DMS 273 treated with DMSO at 0.1 percent for 48 hours (cell line): ENCODE measurements around the gene CDC5L.

Experiments
- DNase-seq: peaks from one replicate; lab custom pipeline; 2025; lab: John Stamatoyannopoulos, UW

CDC5L gene

DNA sequence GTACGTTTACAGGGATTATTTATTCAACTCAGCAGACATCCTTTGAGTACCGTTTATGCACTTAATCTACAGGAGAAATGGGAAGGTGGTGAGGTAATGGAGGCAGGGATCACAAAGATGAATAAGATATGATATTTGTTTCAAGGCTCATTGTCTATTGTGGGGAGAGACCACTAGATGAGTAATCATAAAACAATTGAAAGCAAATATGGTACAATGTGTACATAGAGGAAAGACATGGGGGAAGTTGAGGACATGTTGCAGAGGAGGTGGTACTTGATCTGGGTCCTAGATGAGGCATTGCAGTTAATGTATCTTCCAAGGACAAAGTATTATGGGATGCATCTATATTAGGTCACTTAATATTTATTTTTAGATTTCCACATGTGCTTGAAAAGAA, 13.7 kb upstream of the CDC5L start:
- no peak for DNase-seq

DNA sequence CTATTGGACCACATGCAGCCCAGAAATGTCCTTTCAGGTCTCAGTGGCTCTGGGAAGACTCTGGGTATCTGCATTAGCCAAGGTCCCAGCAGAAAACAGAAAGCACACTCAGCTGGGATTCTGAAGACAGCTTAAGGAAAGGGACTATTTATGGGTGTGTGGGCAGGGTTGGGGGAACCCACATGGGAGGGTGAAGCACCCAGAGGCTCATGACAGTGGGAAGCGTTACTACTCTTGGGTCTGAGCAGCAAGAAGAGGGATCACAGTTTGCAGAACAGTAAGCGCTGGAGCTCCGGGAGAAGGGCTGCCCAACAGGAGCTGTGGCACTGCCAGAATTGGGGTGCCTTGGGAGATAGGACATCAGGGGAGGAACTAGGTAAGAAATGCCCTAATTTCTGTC, 12.4 kb upstream of the CDC5L start:
- no peak for DNase-seq

DNA sequence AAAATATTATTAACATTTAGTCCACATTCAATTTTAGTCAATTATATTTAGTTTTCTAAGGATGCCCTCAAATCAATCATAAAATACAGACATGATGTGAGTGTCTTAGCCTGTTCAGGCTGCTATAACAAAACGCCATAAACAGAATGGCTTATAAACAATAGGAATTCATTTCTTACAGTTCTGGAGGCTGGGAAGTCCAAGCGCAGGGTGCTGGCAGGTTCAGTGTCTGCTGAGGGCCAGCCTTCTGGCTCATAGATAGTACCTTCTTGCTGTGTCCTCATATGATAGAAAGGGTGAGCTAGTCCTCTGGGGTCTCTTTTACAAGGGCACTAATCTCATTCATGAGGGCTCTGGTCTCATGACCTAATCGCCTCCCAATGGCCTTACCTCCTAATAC, 10.0 kb upstream of the CDC5L start:
- DNase-seq = no peak

DNA sequence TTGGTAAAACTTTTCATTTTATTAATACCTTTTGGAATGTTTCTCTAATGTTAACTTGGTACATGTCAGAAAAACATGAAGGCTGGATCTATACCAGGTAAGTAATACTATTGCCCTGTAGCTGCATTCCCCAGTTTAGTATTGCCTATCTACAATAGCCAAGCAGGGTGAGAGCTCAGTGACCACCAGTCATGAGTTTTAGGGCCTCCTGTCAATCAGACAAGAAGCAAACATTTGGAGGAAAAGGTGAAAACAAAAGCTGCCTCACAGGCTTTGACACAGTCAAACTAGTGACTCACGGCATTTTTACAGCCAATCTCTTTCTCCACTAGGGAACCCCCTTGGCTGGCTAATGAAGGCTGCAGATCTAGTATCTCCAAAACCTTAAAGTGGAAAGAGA, 9.5 kb upstream of the CDC5L start:
- DNase-seq = no peak

DNA sequence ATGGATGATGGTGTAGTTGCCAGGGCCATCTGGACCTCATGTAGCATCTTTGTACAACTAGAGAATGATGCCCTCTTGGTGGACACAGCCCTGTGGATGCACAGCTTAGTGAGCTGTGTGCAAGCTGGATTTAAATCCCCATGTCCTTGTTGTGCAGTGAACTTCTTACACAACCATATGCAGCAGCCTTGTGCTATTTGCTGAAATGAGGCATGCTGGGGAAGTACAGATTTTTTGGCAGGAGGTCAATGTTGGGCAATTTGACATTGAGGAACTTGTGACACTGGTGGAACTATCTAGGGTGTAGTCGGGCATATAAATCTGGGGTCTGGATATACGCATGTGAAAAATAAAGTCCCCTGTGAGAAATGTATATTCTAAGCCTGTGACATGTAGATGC, 5.8 kb upstream of the CDC5L start:
- DNase-seq = no peak

DNA sequence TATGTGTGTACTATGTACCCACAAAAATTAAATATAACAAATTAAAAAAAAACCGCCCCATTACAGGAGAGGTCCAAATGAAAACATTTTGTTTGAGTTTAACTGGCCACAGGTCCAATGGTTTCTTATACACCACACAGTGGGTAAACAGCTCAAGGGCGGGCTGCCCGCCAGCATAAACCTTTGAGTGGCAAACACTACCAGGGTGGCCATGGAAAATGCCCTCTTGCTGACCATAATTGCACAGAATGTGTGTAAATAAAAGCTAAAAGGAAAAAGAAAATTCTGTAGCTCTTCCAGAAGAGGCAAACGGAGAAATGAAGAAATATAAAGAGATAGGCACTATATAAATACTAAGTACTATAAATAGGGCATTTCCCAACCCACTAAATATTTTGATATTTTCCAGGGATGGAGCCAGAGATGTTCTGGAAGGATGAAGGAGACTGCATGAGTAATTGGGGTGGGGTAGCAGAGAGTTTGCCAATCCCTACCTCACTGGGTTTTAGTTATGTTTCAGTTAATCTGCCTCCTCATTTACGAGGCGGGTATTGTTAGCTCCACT, 1.1 kb upstream of the CDC5L start:
- no peak for DNase-seq

DNA sequence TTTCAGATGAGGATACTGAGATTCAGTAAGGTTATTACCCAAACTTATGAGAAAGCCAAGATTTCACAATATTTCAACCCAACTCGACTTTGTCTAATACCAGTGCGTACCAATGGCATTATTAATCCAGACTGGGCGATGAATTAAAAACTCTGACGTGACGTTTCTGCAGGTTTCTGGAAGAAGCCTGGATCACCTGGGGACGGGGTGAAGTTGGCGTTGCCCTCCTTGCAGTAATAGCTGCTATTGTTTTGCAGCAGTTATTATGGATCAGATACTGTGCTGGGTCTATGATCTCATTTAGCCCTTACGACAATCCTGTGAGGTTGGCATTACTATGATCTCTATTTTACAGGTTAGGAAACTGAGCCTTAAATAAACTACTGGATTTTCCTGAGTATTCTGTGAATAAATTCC, 569 bp upstream of the CDC5L start:
- no peak for DNase-seq

DNA sequence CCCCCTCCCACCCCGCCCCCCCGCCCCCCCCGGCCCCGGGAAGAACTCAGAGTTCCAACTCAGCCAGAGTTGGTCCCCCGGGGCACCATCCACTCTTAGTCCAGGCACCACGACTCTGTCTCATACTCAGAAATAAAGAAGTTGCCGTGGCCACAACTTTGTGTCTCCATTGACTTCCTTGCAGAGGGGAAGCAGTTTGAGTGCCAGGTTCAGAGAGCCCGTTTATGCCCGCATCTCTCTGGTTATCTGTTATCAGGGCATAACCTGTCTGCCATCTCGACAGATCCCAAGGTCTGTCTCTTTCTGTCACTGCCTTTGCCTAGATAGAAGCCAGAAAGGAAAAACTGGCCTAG, 605 bp downstream of the CDC5L start:
- DNase-seq = no peak

DNA sequence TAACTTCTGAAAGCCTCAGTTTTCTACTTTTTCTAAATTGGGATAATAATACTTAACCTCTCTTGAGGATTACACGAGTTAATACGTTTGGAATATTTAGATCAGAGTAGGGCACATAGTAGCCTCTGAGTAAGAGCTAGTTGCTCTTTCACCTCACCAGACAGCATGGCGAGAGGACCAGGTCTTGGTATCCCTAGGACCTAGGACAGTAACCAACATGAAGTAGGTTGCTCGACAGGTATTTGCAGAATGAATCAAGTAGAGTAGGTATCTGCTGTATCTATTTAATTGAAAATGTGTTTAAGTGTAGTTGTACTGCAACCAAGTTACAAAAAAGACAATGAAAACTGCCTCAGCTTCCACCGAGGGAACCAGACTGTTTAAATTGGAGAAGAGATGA, 1.4 kb downstream of the CDC5L start:
- no peak for DNase-seq

DNA sequence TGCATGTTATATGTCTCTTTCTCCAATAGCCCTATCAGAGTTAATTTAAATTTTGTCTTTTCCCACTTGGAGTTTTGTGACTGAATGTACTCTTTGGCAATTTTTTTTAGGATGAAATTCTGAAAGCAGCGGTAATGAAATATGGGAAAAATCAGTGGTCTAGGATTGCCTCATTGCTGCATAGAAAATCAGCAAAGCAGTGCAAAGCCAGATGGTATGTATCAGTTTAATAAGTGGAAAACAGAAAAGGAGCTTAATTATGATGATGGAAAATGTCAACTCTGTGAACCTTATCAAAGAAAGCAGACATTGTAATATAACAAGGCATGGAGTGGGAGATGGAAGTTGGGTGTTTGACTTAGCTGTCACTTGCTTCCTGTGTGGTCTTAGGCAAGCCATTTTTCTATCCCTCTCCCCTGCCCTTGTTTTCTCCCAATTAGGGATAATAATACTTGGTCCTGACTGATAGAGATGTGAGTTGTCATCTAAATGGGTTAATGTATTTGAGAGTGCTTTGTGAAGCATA, 2.7 kb downstream of the CDC5L start:
- DNase-seq = no peak

DNA sequence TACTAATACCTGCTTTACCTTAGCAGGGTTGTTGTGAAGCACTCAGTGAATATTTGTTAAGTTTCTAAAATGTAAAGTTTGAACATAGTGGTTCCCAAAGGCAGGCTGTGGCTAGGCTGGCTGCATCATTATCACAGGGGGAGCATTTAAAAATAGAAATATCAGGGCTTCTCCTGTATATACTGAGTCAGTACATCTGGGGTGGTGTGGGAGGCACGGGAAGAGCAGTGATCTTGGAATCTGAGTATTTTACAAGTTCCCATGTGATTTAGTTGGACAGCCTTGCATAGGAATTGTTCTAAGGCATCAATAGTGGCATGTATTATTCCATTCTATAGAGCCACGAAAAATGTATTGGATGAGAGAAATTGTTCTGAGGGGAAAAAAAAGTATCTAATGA, 8.0 kb downstream of the CDC5L start:
- DNase-seq = no peak

DNA sequence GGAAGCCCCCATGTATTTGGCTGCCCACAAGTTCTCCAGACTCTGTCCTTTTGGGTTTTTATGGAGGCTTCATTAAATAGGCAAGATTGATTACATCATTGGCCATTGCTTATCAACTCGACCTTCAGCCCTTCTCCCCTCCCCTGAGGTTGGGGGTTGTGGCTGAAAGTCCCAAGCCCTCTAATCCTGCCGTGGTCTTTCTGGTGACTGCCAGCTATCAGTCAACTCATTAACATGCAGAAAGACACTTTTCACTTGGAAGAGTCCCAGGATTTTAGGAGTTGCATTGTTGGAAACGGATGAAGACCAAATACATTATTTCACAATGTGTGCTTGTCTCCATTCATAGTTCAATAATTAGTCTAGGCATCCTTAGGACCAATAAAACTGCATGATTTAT, 9.5 kb downstream of the CDC5L start:
- no peak for DNase-seq

DNA sequence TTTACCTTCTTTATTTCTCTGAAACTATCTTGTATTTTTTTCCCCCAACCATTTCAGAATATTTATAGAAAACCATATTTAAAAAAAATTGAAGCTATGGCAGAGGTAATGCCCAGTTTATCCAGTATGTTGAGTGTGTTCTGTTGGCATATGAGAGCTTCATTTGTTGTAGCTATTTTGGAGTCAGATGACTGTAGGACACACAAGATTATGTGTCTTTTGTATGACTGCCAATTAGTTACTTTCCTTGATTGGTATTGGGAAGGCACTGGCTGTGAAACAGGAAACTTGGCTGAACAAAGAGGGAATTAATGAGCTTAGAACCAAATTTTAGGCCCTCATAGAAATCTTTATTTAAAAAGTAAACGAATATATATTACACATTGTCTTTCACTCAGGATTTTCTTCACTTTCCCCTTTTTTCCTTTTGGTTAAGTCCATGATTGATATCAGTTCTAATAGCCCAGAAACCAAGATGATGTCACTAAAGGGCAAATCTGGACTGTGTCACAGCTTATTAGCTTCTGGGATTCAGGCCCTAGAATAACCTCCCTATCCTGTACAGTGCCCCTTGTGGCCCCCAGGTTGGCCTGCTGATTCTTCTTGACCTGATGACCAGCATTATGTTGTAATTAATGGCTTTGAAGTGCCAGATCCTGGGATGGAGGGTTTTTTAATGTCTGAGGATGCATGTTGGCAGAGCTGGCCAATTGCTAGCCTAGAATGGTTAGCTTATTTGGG, 10.1 kb downstream of the CDC5L start:
- DNase-seq = no peak

DNA sequence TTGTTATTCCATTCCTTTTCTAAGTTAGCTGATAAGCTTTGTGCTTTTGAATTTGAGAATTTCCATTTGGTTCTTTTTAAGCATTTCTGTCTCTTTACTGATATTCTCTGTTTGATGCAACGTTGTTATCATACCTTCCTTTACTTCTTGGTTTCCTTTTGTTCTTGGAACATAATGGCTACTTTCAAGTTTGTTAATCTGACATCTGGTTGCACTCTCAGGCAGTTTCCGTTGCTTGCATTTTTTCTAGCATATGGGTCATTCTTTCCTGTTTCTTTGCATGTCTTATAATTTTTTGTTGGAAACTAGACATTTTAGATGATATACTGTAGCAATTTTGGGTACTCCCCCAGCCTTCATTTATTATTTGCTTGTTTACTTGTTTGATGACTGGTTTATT, 12.5 kb downstream of the CDC5L start:
- no peak for DNase-seq

DNA sequence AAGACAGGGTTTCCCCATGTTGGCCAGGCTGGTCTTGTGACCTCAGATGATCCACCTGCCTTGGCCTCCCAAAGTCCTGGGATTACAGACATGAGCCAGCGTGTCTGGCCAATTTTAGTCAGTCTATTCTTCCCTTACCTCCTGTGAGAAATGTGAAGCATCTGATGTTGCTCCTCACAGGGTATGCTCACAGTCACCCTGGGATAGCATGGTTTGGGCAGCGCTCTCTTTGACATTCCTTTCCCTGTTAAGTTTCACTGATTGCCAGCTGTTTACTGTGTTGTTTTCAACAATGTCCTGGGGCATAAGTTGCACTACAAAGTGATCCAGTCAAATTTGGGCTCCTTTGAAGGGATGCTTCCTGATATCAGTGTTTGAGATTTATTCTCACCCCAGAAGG, 13.1 kb downstream of the CDC5L start:
- DNase-seq = no peak

DNA sequence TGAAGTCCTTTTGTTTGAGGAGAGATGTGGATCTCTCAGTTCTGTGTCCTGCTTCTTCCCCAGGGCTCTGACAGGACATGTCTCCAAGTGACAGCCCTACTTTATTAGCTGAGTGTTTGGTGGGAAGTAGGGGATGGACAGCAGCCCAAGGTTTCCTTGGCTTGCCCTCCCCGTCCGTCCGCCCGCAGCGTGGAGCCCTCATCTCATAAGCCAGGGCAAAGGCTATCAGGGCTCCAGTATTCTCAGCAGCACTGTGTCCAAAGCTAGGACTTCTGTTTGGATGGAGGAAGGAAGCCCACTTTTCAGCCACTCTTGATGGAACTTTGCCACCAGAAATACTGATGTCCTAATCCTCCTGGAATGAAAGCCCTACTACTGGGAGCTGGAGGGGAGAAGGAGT, 13.6 kb downstream of the CDC5L start:
- no peak for DNase-seq

DNA sequence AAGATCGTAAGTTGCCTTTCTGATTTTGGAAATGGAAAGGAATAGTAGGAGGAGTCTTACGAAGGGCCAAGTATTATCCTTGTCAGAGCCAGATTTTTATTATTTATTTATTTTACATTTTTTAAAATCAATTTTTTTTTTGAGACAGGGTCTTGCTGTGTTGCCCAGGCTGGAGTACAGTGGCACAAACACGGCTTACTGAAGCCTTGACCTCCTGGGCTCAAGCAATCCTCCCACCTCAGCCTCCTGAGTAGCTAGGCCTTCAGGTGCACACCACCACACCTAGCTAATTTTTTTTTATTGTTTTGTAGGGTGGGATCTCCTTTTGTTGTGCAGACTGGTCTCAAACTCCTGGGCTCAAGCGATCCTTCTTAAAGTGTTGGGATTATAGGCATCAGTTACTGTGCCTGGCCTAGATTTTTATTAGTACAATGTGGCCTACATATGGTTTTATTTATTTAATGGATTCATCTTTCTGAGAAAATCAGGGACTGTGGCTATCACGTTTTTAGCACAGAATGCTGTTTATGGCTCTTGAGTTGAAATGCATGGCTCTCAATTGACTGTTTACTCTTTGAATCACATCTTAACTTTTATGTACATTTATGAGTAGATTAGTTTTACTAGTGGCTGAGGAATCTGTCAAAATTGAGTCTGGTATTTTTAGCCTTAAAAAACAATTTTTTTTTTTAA, 16.7 kb downstream of the CDC5L start:
- no peak for DNase-seq

DNA sequence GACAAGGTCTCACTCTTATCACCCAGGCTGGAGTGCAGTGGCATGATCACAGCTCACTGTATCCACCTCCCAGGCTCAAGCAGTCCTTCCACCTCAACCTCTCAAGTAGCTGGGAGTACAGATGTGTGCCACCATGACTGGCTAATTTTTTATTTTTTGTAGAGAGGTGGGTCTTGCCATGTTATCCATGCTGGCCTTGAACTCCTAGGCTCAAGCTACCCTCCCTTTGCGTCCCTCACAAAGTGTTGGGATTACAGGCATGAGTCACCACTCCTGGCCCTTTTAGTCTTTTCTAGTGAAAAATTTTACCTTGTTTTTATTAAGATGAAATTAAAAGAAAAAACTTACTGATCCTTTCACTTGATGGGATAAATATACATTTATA, 17.2 kb downstream of the CDC5L start:
- no peak for DNase-seq

DNA sequence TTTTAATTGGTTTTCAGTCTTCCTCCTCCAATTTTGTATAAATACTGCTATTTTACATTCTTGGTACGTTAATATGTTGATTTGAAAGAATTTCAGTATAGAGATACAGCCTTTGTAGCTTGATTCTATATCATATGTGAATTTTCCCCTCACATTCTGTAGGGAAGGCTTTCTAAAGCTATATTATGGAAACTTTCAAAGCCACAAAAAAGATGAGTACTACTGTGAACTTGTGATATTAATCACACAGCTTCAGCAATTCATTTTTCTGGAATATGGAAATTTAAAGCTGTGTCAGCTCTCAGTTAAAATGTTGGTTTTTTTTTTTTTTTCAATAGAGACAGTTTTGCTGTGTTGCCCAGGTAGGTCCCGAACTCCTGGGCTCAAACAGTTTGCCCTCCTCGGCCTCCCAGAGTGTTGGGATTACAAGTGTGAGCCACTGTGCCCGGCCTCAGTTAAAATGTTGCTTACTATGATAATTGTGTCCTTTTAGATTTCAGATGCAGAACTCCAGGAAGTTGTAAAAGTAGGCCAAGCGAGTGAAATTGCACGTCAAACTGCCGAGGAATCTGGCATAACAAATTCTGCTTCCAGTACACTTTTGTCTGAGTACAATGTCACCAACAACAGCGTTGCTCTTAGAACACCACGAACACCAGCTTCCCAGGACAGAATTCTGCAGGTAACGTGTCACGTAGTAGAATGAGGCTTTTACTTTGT, 20.6 kb downstream of the CDC5L start:
- DNase-seq = no peak

DNA sequence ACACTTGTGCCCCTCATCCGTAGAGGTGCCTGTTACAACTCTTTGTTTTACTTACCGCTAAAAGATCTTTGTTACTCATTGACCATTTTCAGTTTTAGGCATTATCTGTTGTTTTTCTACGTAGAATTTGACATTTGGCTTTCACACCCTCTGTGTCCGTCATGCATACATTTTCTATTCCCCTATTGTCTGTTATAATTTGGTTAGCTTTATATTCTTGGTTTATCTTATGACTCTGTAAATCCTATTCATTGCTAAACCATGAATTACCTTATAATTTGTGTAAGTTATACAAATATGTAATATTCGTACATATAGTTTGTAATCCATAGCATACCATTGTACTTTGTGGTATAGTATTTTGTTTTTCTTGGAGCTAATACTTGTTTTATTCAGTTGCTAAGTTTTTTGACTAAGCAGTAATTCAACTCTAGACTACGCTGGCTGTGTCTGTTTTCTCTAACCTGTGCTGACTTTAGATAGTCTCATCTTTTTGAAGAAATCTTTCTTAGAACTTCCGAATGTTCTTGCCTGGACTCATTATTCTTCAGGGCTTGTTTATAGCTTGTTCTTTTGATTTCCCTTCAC, 21.8 kb downstream of the CDC5L start:
- no peak for DNase-seq

DNA sequence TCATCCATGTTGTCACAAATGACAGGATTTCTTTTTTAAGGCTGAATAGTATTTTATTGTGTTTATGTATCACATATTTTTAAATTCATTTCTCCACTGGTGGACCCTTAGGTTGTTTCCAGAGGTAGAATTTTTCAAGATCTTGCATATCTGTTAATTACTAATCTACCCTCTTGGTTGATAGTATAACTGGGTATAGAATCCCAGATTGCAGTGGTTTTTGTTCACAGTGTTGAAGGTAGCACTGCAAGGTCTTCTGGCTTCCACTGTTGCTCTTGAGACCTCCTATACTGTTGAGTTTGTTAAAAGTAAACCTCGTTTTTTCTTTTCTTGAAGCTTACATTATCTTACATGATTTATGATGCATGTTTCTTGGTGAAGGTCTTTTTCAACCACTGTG, 22.9 kb downstream of the CDC5L start:
- DNase-seq = no peak

DNA sequence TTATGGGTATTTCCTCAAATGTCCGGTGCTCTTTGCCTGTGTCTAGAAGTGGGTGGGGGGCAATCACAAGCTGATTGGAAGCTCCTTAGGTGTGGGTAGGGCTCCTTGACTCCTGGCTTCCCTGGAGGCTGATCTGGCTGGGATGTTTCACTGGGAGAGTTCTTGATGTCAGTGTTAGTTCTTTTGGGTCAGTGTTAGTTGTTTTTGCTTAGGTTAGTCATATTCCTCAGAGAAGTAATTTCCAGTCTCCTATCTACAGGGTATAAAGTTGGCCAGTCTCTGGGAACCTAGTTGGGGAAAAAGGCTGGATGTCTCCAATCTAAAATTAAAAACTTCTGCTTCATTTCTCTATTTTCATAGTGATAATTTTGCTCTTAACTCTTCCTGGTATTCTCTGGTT, 23.6 kb downstream of the CDC5L start:
- no peak for DNase-seq

DNA sequence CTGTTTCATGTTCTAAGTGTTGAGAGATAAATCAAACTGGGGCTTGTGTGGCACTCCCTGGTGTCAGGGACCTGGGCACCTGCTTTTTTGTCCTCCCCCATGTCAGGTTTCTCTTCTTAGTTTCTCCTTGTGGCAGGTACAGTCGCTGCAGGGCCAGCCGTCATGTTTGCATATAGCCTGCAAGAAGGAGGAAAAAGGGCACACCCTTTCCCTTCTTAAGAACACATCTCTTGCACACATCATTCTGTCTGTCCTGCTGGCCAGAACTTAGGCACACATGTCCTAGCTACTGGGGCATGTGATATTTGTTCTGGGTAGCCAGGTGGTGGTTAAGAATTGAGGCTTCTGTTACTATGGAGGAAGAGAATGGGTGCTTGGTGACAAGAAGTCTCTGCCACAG, 27.9 kb downstream of the CDC5L start:
- no peak for DNase-seq
